HCT116 (cell line): Measurements from ENCODE around the gene SLC16A13. TPM values are rescaled to one million over a fixed set of nuclear protein-coding genes. Genes with fewer than 3 reads are reported as not detected.

ENCODE experiments used
- ATAC-seq: fragments of 200-7000 bp; cut with Tn5 transposase; 2 replicates; pipeline ENCODE4 v1.9.1; 2020; ENCODE audit warnings: mild to moderate bottlenecking, moderate library complexity
- BruUV-seq: library from RNA; stranded (reverse); fragments of 400-500 nt; replicated peaks from 2 replicates; lab custom pipeline; 2021; lab: Mats Ljungman, UMichigan
- CTCF ChIA-PET: fragments of 300-600 bp; sonication (Branson Sonifier 250); formaldehyde crosslinking; loops from one replicate; lab custom pipeline; 2021; ENCODE audit warnings: antibody characterized with exemption; lab: Charles Lee
- POLR2A ChIA-PET: fragments of 300-600, 350-600 bp; sonication (Branson Sonifier 250); formaldehyde crosslinking; loops from one replicate; lab custom pipeline; 2021; ENCODE audit warnings: antibody characterized with exemption; lab: Charles Lee
- RAD21 ChIA-PET, 2 experiments: fragments of 300-600 bp; sonication (Branson Sonifier 250); formaldehyde crosslinking; loops; one replicate each; lab custom pipeline; 2023; ENCODE audit warnings: low total read pairs in 2 of 2; ENCODE audit not compliant: uncharacterized antibody in 2 of 2, unreplicated experiment in 2 of 2, low non-redundant PET in 1 of 2; lab: Charles Lee
- DNase-seq: peaks from one replicate; pipeline ENCODE4 v3.0.0-alpha.2; 2010; ENCODE audit warnings: low read depth, low spot score
- H2AFZ ChIP-seq: fragments of 200-600 bp; shearing (Covaris generic), sonication (generic); 2 replicates; pipeline ENCODE4 v1.6.1; 2017; ENCODE audit warnings: low read depth, mixed run types, mixed read lengths, antibody characterized with exemption, low read length; ENCODE audit not compliant: poor library complexity, severe bottlenecking
- H3K27ac ChIP-seq: 2 replicates; pipeline ENCODE4 v1.5.1; 2012; ENCODE audit warnings: low read depth, low read length
- H3K27me3 ChIP-seq: fragments of 200-600 bp; sonication (generic); 2 replicates; pipeline ENCODE4 v1.6.1; 2016; ENCODE audit warnings: mixed run types, low read length, mixed read lengths; ENCODE audit not compliant: insufficient read depth
- H3K36me3 ChIP-seq, 2 experiments: fragments of 200-500 bp in 1 of 2; fragments of 200-600 bp in 1 of 2; sonication (Bioruptor generic) in 1 of 2; sonication (generic) in 1 of 2; 2 replicates each; pipeline versions ENCODE4 v1.5.1 to v1.6.1; 2014 to 2016; ENCODE audit warnings: low read length in 2 of 2, inconsistent platforms in 1 of 2, mixed read lengths in 1 of 2, mixed run types in 1 of 2; ENCODE audit not compliant: insufficient read depth in 2 of 2, control insufficient read depth in 1 of 2
- H3K4me1 ChIP-seq, 2 experiments: fragments of 200-600 bp in 1 of 2; sonication (generic) in 1 of 2; 2 replicates each; pipeline versions ENCODE4 v1.5.1 to v1.6.1; 2012 to 2017; ENCODE audit warnings: low read length in 2 of 2, inconsistent platforms in 1 of 2, mild to moderate bottlenecking in 1 of 2, mixed read lengths in 1 of 2, mixed run types in 1 of 2, moderate library complexity in 1 of 2; ENCODE audit not compliant: insufficient read depth in 2 of 2, control insufficient read depth in 1 of 2
- H3K4me2 ChIP-seq: fragments of 200-600 bp; sonication (generic); 2 replicates; pipeline ENCODE4 v1.6.1; 2017; ENCODE audit warnings: mixed run types, low read length, mixed read lengths
- H3K4me3 ChIP-seq, 2 experiments: fragments of 200-600 bp in 1 of 2; sonication (generic) in 1 of 2; replicated peaks in 1 of 2; 2 replicates each; pipeline ENCODE4 v1.5.1; 2011 to 2016; ENCODE audit warnings: low read length in 2 of 2, control low read depth in 1 of 2, low read depth in 1 of 2, mild to moderate bottlenecking in 1 of 2, mixed read lengths in 1 of 2, mixed run types in 1 of 2
- H3K79me2 ChIP-seq: fragments of 200-600 bp; sonication (generic); 2 replicates; pipeline ENCODE4 v1.6.1; 2017; ENCODE audit warnings: mild to moderate bottlenecking, mixed run types, low read length, moderate library complexity, mixed read lengths; ENCODE audit not compliant: insufficient read depth
- H3K9ac ChIP-seq: fragments of 200-600 bp; sonication (generic); 2 replicates; pipeline ENCODE4 v1.6.1; 2016; ENCODE audit warnings: low read length, mixed read lengths
- H3K9me2 ChIP-seq: fragments of 200-600 bp; sonication (generic), shearing (Covaris generic); 2 replicates; pipeline ENCODE4 v1.6.1; 2017; ENCODE audit warnings: mixed run types, mild to moderate bottlenecking, moderate library complexity; ENCODE audit not compliant: insufficient read depth
- H3K9me3 ChIP-seq, 2 experiments: fragments of 200-500 bp in 1 of 2; fragments of 200-600 bp in 1 of 2; sonication (Bioruptor generic) in 1 of 2; sonication (generic) in 1 of 2; 2 replicates each; pipeline ENCODE4 v1.6.1; 2014 to 2017; ENCODE audit warnings: low read length in 2 of 2, mixed read lengths in 2 of 2, inconsistent platforms in 1 of 2, low read depth in 1 of 2, mild to moderate bottlenecking in 1 of 2, mixed run types in 1 of 2, moderate library complexity in 1 of 2; ENCODE audit not compliant: control insufficient read depth in 1 of 2, insufficient read depth in 1 of 2
- H4K20me1 ChIP-seq: fragments of 200-600 bp; sonication (generic), shearing (Covaris generic); 2 replicates; pipeline ENCODE4 v1.6.1; 2017; ENCODE audit warnings: mixed run types, mild to moderate bottlenecking, moderate library complexity; ENCODE audit not compliant: insufficient read depth
- ATF3 ChIP-seq: IDR thresholded peaks from 2 replicates; pipeline ENCODE4 v1.6.1; 2012
- CBX3 ChIP-seq: IDR thresholded peaks from 2 replicates; pipeline ENCODE4 v1.6.1; 2012; ENCODE audit warnings: low read depth
- EGR1 ChIP-seq: IDR thresholded peaks from 2 replicates; pipeline ENCODE4 v1.6.1; 2012; ENCODE audit warnings: low read depth
- EZH2 ChIP-seq: fragments of 200-600 bp; sonication (generic); IDR thresholded peaks from 2 replicates; pipeline ENCODE4 v1.6.1; 2017; ENCODE audit warnings: antibody characterized with exemption, mixed run types
- EZH2phosphoT487 ChIP-seq: fragments of 200-600 bp; IDR thresholded peaks from 2 replicates; pipeline ENCODE4 v1.6.1; 2018; ENCODE audit warnings: antibody characterized with exemption, borderline replicate concordance
- POLR2AphosphoS5 ChIP-seq: IDR thresholded peaks from 2 replicates; pipeline ENCODE4 v1.6.1; 2011; ENCODE audit warnings: mild to moderate bottlenecking, low read depth, low read length, moderate library complexity
- RAD21 ChIP-seq: IDR thresholded peaks from 2 replicates; pipeline ENCODE4 v1.6.1; 2012; ENCODE audit warnings: low read depth, mild to moderate bottlenecking
- REST ChIP-seq: IDR thresholded peaks from 2 replicates; pipeline ENCODE4 v1.6.1; 2012; ENCODE audit warnings: low read depth
- SIN3A ChIP-seq: IDR thresholded peaks from 2 replicates; pipeline ENCODE4 v1.6.1; 2012; ENCODE audit warnings: low read depth
- ZNF274 ChIP-seq: fragments of 200-500 bp; sonication (Bioruptor generic); IDR thresholded peaks from 2 replicates; pipeline ENCODE4 v1.6.1; 2014; ENCODE audit warnings: mild to moderate bottlenecking, low read depth, low read length, inconsistent platforms
- intact Hi-C: fragments of 100-400 bp; cut with micrococcal nuclease; formaldehyde crosslinking; loops from 2 replicates; pipeline ENCODE4 v1.10.0; 2022
- total RNA-seq: library from RNA; stranded (reverse); gene quantifications from one replicate; pipeline ENCODE4 v1.2.1, GENCODE V29; 2021; ENCODE audit not compliant: unreplicated experiment

SLC16A13 gene
- total RNA-seq, 1 experiment from 2014 or later, result 6.8 TPM

- ChIA-PET POLR2A (no interaction called here), CTCF (interaction anchor here (1.4 to 1.7 kb wide), 2 partner anchors 10 to 20 kb away, joined by 4 read pairs; no protein-coding TSS in a partner anchor), RAD21 (no interaction called here)
- Histone ChIP-seq H3K4me1 (no peaks in the 10 kb centered on the region), H3K27ac (no peak overlapping the region), H3K4me3 (no peak overlapping the region), H2AFZ (no peak overlapping the region), H3K27me3 (no peaks in the 10 kb centered on the region), H3K79me2 (no peaks in the 10 kb centered on the region), H4K20me1 (no peaks in the 10 kb centered on the region), H3K9me2 (no peaks in the 10 kb centered on the region), H3K36me3 (peaks cover 5 to 11% of the 10 kb centered on the region in 2 experiments; a peak in 2 of 4 replicates), H3K4me2 (no peak overlapping the region), H3K9ac (no peak overlapping the region), H3K9me3 (no peaks in the 10 kb centered on the region)
- ATAC-seq, result no peak
- no peak for TF ChIP-seq EGR1
- no peak for TF ChIP-seq EZH2phosphoT487
- no peak for TF ChIP-seq EZH2
- TF ChIP-seq POLR2AphosphoS5, result no peak
- TF ChIP-seq ZNF274, result no peak
- no peak for TF ChIP-seq ATF3
- TF ChIP-seq SIN3A, result no peak
- no peak for TF ChIP-seq RAD21
- TF ChIP-seq REST, result no peak
- TF ChIP-seq CBX3, result no peak
- intact Hi-C loops, result no loop called here
- no TSS peak for BruUV-seq
- DNase-seq, result no peak
Observed at GRCh38 chr17:6994666-6995256, 41.1 kb upstream of the SLC16A13 start.
